G401.6 (cell line): Measurements from ENCODE around the gene TMEM235.
A peak's percentile ranks its signal among the peaks of the same experiment; 100 is the strongest.

ENCODE experiments used
- FAIRE-seq: peaks from 2 replicates; lab custom pipeline; 2012; peaks lifted over from hg19 to GRCh38; lab: Jason Lieb, UNC

Gene TMEM235

DNA sequence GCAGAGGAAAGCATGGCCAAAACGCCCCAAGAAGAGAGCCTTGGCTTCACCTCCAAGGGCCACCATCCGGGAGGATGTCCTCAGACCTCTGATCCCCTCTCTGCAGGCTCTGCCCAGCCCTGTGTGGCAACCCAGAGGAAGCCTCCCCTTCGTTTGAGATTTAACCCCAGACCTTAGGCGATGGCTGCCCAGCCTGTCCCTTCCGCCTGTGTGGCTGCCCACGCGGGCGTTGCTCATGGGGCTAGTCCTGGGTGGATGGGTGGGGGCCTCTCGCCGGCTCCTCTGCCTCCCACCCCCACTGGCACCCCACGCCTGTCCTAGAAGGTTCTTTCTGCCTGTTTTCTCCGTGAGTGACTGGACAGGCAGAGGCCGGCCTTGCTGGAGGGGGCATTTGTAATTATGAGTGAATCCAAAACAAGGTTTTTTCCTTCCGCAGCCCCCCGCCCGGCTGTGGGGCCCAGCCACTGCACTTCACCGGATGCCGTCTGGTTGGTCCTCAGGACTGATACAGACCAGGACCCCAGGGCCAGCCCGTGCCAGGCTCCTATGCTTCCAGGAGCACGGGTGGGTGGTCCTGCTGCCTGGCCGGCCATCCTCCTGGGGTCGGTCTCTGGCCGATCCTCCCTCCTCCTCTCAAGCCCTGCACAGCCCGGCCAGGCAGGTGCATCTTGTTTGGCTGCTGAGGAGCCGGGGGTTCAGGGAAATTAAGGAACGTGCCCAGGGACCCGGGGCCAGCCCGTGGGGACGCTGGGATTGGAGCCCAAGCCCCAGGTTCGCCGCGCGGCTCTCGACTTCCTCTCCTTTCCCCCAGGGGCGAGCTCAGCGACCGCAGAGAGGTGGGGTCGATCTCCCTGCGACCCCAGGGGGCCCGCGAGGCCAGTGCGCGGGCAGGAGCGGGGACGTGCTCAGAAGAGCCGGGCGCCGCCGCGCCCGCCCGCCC, at the start of gene TMEM235:
TMEM235 (plus strand) TSS at position 636 of the 940 bp plus-strand sequence. CDS start 393 bp downstream, outside the sequence.
- no peak for FAIRE-seq

DNA sequence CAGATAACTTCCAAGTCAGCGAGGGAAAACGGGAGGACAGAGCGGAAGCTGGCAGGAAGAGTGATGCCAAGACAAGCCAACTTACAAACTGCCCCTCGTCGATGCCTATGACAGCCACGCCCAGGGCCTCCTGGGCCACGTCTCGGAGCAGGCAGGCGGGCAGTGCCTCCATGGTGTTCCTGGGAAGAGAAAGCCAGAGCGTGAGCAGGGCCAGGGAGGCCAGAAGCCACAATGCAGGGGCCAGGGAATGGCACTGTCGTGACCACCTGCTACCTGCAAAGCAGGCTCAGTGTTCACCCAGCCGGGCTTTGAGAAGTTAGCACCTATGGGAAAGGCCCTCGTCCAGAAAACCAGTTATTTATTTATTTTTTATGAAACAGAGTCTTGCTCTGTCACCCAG, 48.9 kb upstream of the TMEM235 start:
- FAIRE-seq, result no peak

DNA sequence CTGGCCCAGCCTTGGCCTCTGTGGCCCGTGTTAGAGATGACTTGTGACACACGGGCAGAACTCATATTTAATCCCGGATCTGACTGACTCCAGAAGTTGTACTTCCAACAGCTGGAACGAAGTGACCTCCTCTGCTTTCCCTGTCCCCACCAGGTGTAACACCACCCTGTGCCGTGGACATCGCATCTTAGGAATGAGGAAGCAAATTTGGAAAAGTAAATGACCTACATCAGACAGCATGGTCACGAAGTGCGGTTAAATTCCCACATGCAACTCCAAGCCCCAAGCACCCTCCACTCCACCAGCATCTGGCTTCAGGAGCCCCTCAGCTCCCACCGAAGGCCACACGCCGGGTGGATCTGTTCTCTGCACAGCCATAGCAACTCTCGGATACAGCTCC, 47.5 kb upstream of the TMEM235 start:
- FAIRE-seq, result no peak

DNA sequence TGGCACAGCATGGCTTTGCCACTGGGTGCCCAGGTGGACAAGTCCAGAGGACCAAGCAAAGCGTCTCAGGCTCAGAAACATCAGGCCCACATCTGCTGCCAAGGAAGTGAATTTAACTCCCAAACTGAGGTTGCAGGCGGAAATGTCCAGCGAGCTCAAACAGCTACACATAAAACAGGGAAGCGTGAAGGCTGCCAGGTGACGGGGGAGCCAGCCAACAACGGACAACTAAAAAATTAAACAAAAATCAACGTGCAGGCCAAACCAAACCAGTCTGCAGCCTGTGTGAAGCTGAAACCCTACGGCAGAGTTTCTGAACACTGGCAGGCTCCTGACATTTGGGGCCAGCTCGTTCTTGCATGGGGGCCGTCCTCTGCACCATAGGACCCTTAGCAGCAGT, 47.1 kb upstream of the TMEM235 start:
- no peak for FAIRE-seq

DNA sequence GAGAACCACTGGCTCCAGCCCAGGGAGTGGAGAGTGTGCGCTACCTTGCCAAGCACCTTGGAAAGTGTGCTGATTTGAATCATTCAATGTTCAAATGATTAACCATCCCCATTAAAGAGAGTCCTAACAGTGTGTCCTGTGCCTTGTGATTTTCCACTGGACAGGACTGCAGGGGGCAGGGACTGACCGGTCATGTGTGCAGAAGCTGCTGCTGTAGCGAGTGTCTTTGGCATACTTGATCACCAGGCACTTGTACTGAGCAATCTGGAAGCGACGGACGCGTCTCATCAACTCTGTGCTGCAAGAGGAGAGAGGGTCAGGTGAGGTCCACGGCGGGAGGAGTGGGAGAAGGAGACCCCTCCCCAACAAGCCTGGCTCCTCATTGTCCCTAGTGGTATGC, 46.6 kb upstream of the TMEM235 start:
- no peak for FAIRE-seq

- no peak for FAIRE-seq
These were observed 45.3 kb upstream of the TMEM235 start for GRCh38 chr17:78185981-78186691.

- FAIRE-seq, result peak; percentile 98
These were observed 44.5 kb upstream of the TMEM235 start, which contains the start of the genes AFMID and TK1 for GRCh38 chr17:78186692-78187595. AFMID (plus strand) TSS chr17:78187362; CDS start chr17:78187371, 9 bp downstream. TK1 (minus strand) TSS chr17:78187052; CDS start chr17:78186994, 58 bp downstream.

DNA sequence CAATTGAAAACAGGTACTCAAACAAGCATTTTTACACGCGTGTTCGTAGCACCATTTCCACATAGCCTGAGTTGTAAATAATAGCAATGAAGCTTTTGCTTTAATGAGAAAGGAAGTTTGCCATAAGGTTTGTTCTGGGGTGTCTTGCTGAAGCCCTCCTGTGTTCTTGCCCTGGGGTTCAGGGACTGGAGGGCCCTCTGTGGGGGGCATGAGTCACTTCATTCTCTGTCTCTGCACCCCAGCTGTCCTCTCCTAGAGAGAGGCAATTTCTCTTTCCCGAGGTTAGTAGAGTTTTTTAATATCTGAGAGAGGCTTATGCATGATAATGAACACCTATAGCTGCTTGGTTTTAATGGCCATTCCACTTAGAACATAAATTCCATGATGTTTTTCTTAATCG, 34.7 kb upstream of the TMEM235 start:
- FAIRE-seq, result no peak

DNA sequence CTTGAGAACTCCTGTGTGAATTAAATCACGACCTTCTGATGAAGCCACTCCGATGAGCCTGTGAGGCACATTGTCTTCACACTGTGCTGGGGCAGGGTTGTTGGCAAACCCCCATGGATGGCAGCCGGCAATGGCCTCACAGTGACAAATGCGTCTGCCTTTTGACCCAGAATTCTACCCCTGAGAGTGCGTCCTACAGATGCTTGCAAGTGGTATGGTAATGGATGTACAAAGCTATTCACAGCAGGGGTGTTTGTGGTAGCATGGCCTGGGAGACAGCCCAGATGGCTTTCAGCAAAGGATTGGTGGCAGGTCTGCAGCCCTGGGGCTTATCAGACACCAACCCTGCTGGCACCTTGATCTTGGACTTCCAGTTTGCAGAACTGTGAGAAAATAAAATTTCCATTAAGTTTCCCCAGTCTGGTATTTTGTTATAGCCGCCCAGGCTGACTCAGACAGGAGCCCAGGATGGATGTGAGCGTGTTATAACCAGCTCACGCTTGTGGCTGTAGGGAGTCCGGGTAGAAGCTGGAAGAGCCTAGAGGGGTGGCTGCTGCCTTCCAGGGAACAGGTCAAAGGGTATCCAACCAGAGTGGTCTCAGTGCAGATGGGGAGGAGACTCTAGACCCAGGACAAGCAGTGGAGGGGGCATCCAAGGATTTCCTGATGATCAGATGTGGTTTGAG, 34.1 kb upstream of the TMEM235 start:
- no peak for FAIRE-seq

DNA sequence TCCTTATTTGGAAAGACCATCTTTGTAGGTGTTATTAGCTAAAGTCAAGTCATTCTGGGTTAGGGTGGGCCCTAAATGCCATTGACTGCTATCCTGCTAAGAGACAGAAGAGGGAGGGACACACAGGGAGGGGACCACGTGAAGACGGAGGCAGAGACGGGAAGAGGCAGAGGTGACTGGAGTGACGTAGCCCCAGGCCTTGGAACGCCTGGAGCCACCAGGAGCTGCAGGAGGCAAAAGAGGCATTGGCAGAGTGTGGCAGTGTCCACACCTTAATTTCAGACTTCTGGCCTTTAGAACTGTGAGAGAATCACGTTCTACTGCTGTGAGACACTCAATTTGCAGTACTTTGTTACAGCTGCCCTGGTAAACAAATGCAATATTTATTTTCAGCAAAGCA, 31.0 kb upstream of the TMEM235 start:
- FAIRE-seq, result no peak

DNA sequence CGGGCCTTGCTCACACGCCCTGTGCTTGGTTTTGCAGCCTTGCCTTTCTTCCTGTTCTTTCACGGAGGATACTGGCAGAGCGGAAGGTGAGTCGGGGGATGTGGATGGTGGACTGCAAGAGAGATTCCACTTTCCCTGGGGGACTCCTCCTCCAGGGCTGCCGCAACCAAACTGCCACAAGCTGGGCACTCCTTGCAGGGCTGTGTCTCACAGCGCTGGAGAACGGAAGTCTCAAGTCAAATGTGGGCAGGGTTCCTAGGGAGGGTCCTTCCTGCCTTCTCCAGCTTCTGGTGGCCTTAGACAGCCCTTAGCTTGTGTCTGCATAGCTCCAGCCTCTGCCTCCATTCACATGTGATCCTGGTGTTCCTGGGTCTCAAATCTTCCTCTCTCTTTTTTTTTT, 28.8 kb upstream of the TMEM235 start:
- no peak for FAIRE-seq

DNA sequence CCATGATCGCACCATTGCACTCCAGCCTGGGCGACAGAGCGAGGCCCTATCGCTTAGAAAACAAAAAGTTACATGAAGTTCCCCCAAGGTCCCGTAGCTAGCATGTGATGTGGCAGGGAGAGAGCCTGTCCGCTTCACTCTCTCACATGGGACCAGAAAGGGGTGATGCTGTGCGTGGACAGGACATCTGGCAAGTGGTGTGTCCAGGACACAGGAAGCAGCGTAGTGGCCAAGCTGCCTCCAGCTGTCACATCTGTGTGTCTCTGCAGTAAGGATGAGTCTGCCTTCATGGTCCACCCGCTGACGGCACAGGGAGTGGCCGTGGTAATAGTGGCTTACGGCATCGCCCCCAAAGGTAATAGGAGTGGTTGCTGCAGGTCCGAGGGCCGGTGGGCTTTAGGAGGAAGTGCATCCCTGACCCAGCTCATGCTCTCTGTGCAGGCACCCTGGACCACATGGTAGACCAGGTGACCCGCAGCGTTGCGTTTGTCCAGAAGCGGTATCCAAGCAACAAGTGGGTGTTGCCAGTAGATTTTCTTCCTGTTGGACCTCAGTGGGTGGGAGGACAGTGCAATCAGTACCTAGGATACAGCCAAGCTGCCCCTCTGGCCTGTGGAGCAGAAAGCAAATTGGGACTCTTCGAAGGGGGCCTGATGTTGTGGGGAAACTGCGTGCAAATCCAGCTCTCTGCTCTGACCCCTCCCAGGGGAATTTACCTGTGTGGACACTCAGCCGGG, 26.9 kb upstream of the TMEM235 start:
- no peak for FAIRE-seq

GRCh38 chr17:78205124-78205775, 26.2 kb upstream of the TMEM235 start:
- no peak for FAIRE-seq

DNA sequence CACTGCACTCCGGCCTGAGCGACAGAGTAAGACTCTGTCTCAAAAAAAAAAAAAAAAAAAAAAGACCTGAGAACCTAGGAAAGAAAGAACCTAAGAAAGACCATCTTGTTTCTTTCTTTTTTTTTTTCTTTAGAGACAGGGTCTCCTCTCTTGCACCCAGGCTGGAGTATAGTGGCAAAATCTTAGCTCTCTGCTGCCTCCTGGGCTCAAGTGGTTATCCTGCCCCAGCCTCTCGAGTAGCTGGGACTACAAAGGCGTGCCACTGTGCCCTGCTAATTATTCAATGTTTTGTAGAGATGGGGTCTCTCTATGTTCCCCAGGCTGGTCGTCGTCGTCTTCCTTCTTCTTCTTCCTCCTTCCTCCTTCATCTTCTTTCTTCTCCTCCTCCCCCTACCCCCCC, 25.1 kb upstream of the TMEM235 start:
- no peak for FAIRE-seq

DNA sequence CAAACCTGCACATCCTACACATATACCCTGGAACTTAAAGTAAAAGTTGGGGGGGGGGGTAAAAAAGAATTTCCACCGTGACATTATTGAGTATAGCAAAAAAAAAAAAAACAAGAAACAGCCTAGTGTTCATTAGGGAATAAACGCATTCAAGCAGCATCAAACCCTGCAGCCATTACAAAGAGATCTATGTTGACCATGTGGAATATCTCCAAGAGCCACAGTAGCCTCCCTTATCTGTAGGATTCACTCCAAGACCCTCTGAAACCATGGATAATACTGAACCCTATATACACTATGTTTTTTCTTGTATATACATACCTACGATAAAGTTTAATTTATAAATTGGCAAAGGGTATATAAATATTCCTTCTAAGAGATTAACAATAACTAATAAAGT, 22.9 kb upstream of the TMEM235 start:
- no peak for FAIRE-seq

DNA sequence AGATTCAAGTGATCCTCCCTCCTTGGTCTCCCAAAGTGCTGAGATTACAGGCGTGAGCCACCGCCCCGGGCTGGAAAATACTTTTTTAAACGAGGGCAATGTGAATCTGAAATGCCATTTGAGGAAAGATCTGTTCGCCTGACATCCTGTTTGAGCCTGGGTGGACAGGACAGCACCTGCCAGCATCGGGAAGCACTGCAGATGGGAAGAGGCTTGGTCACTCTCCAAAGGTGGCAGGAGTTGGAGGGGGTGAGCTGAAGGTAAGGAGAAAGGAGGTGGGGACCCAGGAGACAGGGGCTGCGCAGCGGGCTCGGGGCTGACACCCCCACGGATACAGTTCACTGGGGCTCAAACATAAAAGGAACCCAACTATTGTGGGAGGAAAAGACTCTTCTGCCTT, 21.3 kb upstream of the TMEM235 start:
- FAIRE-seq, result no peak

- no peak for FAIRE-seq
These were observed 20.4 kb upstream of the TMEM235 start for GRCh38 chr17:78211032-78211431.

- FAIRE-seq, result no peak
These were observed 17.3 kb upstream of the TMEM235 start, which contains the start of gene BIRC5 for GRCh38 chr17:78214016-78214705. BIRC5 (plus strand) TSS chr17:78214253; CDS start chr17:78214317, 64 bp downstream.

DNA sequence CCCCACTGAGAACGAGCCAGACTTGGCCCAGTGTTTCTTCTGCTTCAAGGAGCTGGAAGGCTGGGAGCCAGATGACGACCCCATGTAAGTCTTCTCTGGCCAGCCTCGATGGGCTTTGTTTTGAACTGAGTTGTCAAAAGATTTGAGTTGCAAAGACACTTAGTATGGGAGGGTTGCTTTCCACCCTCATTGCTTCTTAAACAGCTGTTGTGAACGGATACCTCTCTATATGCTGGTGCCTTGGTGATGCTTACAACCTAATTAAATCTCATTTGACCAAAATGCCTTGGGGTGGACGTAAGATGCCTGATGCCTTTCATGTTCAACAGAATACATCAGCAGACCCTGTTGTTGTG, 16.7 kb upstream of the TMEM235 start:
- no peak for FAIRE-seq
